HCT116 (cell line): ENCODE measurements around the gene CIBAR2. TPM values are rescaled to one million over a fixed set of nuclear protein-coding genes. Genes with fewer than 3 reads are reported as not detected.

Experiments
- ATAC-seq: fragments of 200-7000 bp; cut with Tn5 transposase; 2 replicates; pipeline ENCODE4 v1.9.1; 2020; ENCODE audit warnings: mild to moderate bottlenecking, moderate library complexity
- BruUV-seq: library from RNA; stranded (reverse); fragments of 400-500 nt; replicated peaks from 2 replicates; lab custom pipeline; 2021; lab: Mats Ljungman, UMichigan
- CTCF ChIA-PET: fragments of 300-600 bp; sonication (Branson Sonifier 250); formaldehyde crosslinking; loops from one replicate; lab custom pipeline; 2021; ENCODE audit warnings: antibody characterized with exemption; lab: Charles Lee
- POLR2A ChIA-PET: fragments of 300-600, 350-600 bp; sonication (Branson Sonifier 250); formaldehyde crosslinking; loops from one replicate; lab custom pipeline; 2021; ENCODE audit warnings: antibody characterized with exemption; lab: Charles Lee
- RAD21 ChIA-PET, 2 experiments: fragments of 300-600 bp; sonication (Branson Sonifier 250); formaldehyde crosslinking; loops; one replicate each; lab custom pipeline; 2023; ENCODE audit warnings: low total read pairs in 2 of 2; ENCODE audit not compliant: uncharacterized antibody in 2 of 2, unreplicated experiment in 2 of 2, low non-redundant PET in 1 of 2; lab: Charles Lee
- DNase-seq: peaks from one replicate; pipeline ENCODE4 v3.0.0-alpha.2; 2010; ENCODE audit warnings: low read depth, low spot score
- H2AFZ ChIP-seq: fragments of 200-600 bp; shearing (Covaris generic), sonication (generic); 2 replicates; pipeline ENCODE4 v1.6.1; 2017; ENCODE audit warnings: low read depth, mixed run types, mixed read lengths, antibody characterized with exemption, low read length; ENCODE audit not compliant: poor library complexity, severe bottlenecking
- H3K27ac ChIP-seq: 2 replicates; pipeline ENCODE4 v1.5.1; 2012; ENCODE audit warnings: low read depth, low read length
- H3K27me3 ChIP-seq: fragments of 200-600 bp; sonication (generic); 2 replicates; pipeline ENCODE4 v1.6.1; 2016; ENCODE audit warnings: mixed run types, low read length, mixed read lengths; ENCODE audit not compliant: insufficient read depth
- H3K36me3 ChIP-seq, 2 experiments: fragments of 200-500 bp in 1 of 2; fragments of 200-600 bp in 1 of 2; sonication (Bioruptor generic) in 1 of 2; sonication (generic) in 1 of 2; 2 replicates each; pipeline versions ENCODE4 v1.5.1 to v1.6.1; 2014 to 2016; ENCODE audit warnings: low read length in 2 of 2, inconsistent platforms in 1 of 2, mixed read lengths in 1 of 2, mixed run types in 1 of 2; ENCODE audit not compliant: insufficient read depth in 2 of 2, control insufficient read depth in 1 of 2
- H3K4me1 ChIP-seq, 2 experiments: fragments of 200-600 bp in 1 of 2; sonication (generic) in 1 of 2; 2 replicates each; pipeline versions ENCODE4 v1.5.1 to v1.6.1; 2012 to 2017; ENCODE audit warnings: low read length in 2 of 2, inconsistent platforms in 1 of 2, mild to moderate bottlenecking in 1 of 2, mixed read lengths in 1 of 2, mixed run types in 1 of 2, moderate library complexity in 1 of 2; ENCODE audit not compliant: insufficient read depth in 2 of 2, control insufficient read depth in 1 of 2
- H3K4me2 ChIP-seq: fragments of 200-600 bp; sonication (generic); 2 replicates; pipeline ENCODE4 v1.6.1; 2017; ENCODE audit warnings: mixed run types, low read length, mixed read lengths
- H3K4me3 ChIP-seq, 2 experiments: fragments of 200-600 bp in 1 of 2; sonication (generic) in 1 of 2; replicated peaks in 1 of 2; 2 replicates each; pipeline ENCODE4 v1.5.1; 2011 to 2016; ENCODE audit warnings: low read length in 2 of 2, control low read depth in 1 of 2, low read depth in 1 of 2, mild to moderate bottlenecking in 1 of 2, mixed read lengths in 1 of 2, mixed run types in 1 of 2
- H3K79me2 ChIP-seq: fragments of 200-600 bp; sonication (generic); 2 replicates; pipeline ENCODE4 v1.6.1; 2017; ENCODE audit warnings: mild to moderate bottlenecking, mixed run types, low read length, moderate library complexity, mixed read lengths; ENCODE audit not compliant: insufficient read depth
- H3K9ac ChIP-seq: fragments of 200-600 bp; sonication (generic); 2 replicates; pipeline ENCODE4 v1.6.1; 2016; ENCODE audit warnings: low read length, mixed read lengths
- H3K9me2 ChIP-seq: fragments of 200-600 bp; sonication (generic), shearing (Covaris generic); 2 replicates; pipeline ENCODE4 v1.6.1; 2017; ENCODE audit warnings: mixed run types, mild to moderate bottlenecking, moderate library complexity; ENCODE audit not compliant: insufficient read depth
- H3K9me3 ChIP-seq, 2 experiments: fragments of 200-500 bp in 1 of 2; fragments of 200-600 bp in 1 of 2; sonication (Bioruptor generic) in 1 of 2; sonication (generic) in 1 of 2; 2 replicates each; pipeline ENCODE4 v1.6.1; 2014 to 2017; ENCODE audit warnings: low read length in 2 of 2, mixed read lengths in 2 of 2, inconsistent platforms in 1 of 2, low read depth in 1 of 2, mild to moderate bottlenecking in 1 of 2, mixed run types in 1 of 2, moderate library complexity in 1 of 2; ENCODE audit not compliant: control insufficient read depth in 1 of 2, insufficient read depth in 1 of 2
- H4K20me1 ChIP-seq: fragments of 200-600 bp; sonication (generic), shearing (Covaris generic); 2 replicates; pipeline ENCODE4 v1.6.1; 2017; ENCODE audit warnings: mixed run types, mild to moderate bottlenecking, moderate library complexity; ENCODE audit not compliant: insufficient read depth
- CBX3 ChIP-seq: IDR thresholded peaks from 2 replicates; pipeline ENCODE4 v1.6.1; 2012; ENCODE audit warnings: low read depth
- EZH2 ChIP-seq: fragments of 200-600 bp; sonication (generic); IDR thresholded peaks from 2 replicates; pipeline ENCODE4 v1.6.1; 2017; ENCODE audit warnings: antibody characterized with exemption, mixed run types
- FOSL1 ChIP-seq: IDR thresholded peaks from 2 replicates; pipeline ENCODE4 v1.6.1; 2012; ENCODE audit warnings: low read depth
- JUND ChIP-seq: IDR thresholded peaks from 2 replicates; pipeline ENCODE4 v1.6.1; 2012
- POLR2AphosphoS5 ChIP-seq: IDR thresholded peaks from 2 replicates; pipeline ENCODE4 v1.6.1; 2011; ENCODE audit warnings: mild to moderate bottlenecking, low read depth, low read length, moderate library complexity
- YY1 ChIP-seq: IDR thresholded peaks from 2 replicates; pipeline ENCODE4 v1.6.1; 2011; ENCODE audit warnings: low read length, low read depth, moderate library complexity, mild to moderate bottlenecking; ENCODE audit not compliant: insufficient replicate concordance; ENCODE audit errors: extremely low read depth
- intact Hi-C: fragments of 100-400 bp; cut with micrococcal nuclease; formaldehyde crosslinking; loops from 2 replicates; pipeline ENCODE4 v1.10.0; 2022
- total RNA-seq: library from RNA; stranded (reverse); gene quantifications from one replicate; pipeline ENCODE4 v1.2.1, GENCODE V29; 2021; ENCODE audit not compliant: unreplicated experiment
- TF ChIP-seq, protein P1 (sequence below): IDR thresholded peaks from 2 replicates; pipeline ENCODE4 v1.6.1; 2011; ENCODE audit warnings: mild to moderate bottlenecking, low read length, moderate library complexity; ENCODE audit not compliant: insufficient replicate concordance; ENCODE audit errors: extremely low read depth
- TF ChIP-seq, protein P2 (sequence below): IDR thresholded peaks from 2 replicates; pipeline ENCODE4 v1.6.1; 2012; ENCODE audit warnings: low read depth

CIBAR2 gene
- total RNA-seq, 1 experiment from 2014 or later = 0.27 TPM

DNA sequence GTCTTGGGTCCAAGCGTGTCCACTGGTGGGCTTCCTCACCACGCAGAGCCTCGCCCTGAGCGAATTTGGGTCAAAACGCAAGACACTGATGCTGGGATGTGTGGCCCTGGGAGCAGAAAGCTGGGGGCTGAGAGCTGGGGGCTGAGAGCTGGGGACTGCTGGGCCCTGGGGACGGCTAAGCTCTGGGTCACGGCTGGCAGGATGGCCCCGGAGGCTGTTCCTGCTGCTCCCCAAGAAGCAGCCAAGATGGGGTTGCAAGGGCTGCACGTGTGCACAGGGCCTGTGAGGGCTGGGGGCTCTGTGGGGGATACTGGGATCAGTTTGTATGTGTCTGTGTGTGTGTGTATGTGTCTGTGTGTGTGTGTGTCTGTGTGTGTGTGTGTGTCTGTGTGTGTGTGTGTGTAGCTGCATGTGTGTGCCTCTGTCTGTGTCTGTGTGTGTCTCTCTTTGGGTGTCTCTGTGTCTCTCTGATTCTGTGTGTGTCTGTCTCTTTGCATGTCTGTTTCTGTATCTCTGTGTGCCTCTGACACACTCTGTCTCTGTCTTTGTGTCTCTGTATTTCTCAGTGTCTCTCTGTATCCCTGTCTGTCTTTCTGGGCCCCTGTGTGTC lies 38.2 kb upstream of the CIBAR2 start:
- DNase-seq (no peak), ATAC-seq (no peak)
- Histone ChIP-seq H4K20me1 (no peaks in the 10 kb centered on the region), H3K9me2 (no peaks in the 10 kb centered on the region), H3K27ac (no peak overlapping the region), H3K9me3 (no peaks in the 10 kb centered on the region), H2AFZ (no peak overlapping the region), H3K9ac (no peak overlapping the region), H3K4me3 (no peak overlapping the region), H3K36me3 (no peaks in the 10 kb centered on the region), H3K4me1 (peaks cover 5 to 11% of the 10 kb centered on the region in 2 experiments; a peak in 3 of 4 replicates), H3K79me2 (no peaks in the 10 kb centered on the region), H3K27me3 (no peaks in the 10 kb centered on the region), H3K4me2 (no peak overlapping the region)
- CTCF ChIA-PET = interaction anchor here (1.7 kb wide), 1 partner anchor 22 kb away, joined by 5 read pairs; no protein-coding TSS in a partner anchor
- RAD21 ChIA-PET = no interaction called here
- no TSS peak for BruUV-seq
- intact Hi-C loops = no loop called here
- TF ChIP-seq EZH2 (no peak), JUND (no peak), FOSL1 (no peak), YY1 (no peak), CBX3 (no peak), POLR2AphosphoS5 (no peak)
- TF ChIP-seq, protein P1, sequence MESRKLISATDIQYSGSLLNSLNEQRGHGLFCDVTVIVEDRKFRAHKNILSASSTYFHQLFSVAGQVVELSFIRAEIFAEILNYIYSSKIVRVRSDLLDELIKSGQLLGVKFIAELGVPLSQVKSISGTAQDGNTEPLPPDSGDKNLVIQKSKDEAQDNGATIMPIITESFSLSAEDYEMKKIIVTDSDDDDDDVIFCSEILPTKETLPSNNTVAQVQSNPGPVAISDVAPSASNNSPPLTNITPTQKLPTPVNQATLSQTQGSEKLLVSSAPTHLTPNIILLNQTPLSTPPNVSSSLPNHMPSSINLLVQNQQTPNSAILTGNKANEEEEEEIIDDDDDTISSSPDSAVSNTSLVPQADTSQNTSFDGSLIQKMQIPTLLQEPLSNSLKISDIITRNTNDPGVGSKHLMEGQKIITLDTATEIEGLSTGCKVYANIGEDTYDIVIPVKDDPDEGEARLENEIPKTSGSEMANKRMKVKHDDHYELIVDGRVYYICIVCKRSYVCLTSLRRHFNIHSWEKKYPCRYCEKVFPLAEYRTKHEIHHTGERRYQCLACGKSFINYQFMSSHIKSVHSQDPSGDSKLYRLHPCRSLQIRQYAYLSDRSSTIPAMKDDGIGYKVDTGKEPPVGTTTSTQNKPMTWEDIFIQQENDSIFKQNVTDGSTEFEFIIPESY = no peak
- TF ChIP-seq, protein P2, sequence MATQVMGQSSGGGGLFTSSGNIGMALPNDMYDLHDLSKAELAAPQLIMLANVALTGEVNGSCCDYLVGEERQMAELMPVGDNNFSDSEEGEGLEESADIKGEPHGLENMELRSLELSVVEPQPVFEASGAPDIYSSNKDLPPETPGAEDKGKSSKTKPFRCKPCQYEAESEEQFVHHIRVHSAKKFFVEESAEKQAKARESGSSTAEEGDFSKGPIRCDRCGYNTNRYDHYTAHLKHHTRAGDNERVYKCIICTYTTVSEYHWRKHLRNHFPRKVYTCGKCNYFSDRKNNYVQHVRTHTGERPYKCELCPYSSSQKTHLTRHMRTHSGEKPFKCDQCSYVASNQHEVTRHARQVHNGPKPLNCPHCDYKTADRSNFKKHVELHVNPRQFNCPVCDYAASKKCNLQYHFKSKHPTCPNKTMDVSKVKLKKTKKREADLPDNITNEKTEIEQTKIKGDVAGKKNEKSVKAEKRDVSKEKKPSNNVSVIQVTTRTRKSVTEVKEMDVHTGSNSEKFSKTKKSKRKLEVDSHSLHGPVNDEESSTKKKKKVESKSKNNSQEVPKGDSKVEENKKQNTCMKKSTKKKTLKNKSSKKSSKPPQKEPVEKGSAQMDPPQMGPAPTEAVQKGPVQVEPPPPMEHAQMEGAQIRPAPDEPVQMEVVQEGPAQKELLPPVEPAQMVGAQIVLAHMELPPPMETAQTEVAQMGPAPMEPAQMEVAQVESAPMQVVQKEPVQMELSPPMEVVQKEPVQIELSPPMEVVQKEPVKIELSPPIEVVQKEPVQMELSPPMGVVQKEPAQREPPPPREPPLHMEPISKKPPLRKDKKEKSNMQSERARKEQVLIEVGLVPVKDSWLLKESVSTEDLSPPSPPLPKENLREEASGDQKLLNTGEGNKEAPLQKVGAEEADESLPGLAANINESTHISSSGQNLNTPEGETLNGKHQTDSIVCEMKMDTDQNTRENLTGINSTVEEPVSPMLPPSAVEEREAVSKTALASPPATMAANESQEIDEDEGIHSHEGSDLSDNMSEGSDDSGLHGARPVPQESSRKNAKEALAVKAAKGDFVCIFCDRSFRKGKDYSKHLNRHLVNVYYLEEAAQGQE = no peak
- POLR2A ChIA-PET = no interaction called here
